ENCODE measurements around the gene SNX32. TPM values are rescaled to one million over a fixed set of nuclear protein-coding genes. Genes with fewer than 3 reads are reported as not detected.
A peak's percentile ranks its signal among the peaks of the same experiment; 100 is the strongest.

SNX32 gene
- total and polyA plus RNA-seq, 3 experiments from 2014 or later, result 0.77 to 2.8 (median 2.0) TPM

DNA sequence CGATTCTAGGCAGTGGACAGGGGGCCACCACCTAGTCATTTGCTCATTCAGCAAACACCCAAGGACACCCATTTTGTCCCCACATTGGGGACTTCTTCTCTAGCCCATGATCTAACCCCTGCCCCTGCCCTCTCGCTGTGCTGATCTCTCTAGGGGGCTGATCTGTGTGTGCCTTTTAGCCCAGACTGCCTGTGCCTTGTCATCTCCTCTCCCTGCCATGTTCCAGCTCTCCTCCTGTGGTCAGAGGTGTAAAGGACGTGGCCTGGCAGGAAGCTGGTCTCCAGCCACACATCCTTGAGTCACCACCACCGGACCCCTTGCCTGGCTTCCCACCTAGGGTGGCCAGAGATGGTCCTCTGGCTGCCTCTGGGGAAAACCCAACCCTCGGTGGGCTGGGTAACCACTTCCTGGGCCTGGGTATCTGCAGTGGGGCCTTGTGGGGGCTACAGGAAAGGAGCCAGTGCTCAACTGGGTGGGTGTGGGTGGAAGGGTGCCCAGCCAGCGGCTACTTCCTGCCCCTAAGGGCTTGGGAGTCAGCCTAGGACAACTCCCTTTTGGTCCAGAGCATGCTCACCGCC, 47.2 kb downstream of the SNX32 start:
- Mint-ChIP-seq H3K36me3 (peaks cover 0 to 35% (median 0%) of the 10 kb centered on the region in 3 donors), H3K27ac (peak overlapping the region; percentile 83 to 98 (median 93)), H3K27me3 (peaks cover 0 to 3% of the 10 kb centered on the region in 2 donors), H3K9me3 (no peaks in the 10 kb centered on the region), H3K4me1 (peaks cover 45 to 61% (median 49%) of the 10 kb centered on the region in 3 donors), H3K4me3 (peak overlapping the region; percentile 84 to 92 (median 89))
- Histone ChIP-seq H3K27ac (ENCODE audit: low read depth, low read length) (peak overlapping the region; percentile 48), H3K27me3 (ENCODE audit: insufficient read depth, low read length, poor library complexity, severe bottlenecking) (no peaks in the 10 kb centered on the region), H3K9me3 (ENCODE audit: low read length) (no peaks in the 10 kb centered on the region), H3K4me1 (ENCODE audit: insufficient read depth, low read length) (peaks cover 46% of the 10 kb centered on the region), H3K4me3 (ENCODE audit: low read length) (peak overlapping the region; percentile 15), H3K36me3 (ENCODE audit: insufficient read depth, low read length) (peaks cover 17% of the 10 kb centered on the region)
- CTCF ChIA-PET, result interaction anchor here (21.9 to 24.5 kb wide), 2 partner anchors 7 to 12 kb away, joined by 560 read pairs; partner anchors contain the start of genes CCDC85B, CFL1, CTSW and EFEMP2
- POLR2A ChIA-PET, result interaction anchor here (0.8 to 1.7 kb wide), 3 partner anchors 9 to 25 kb away, joined by 3 to 7 read pairs (median 4); partner anchors contain the start of gene CCDC85B
- DNase-seq, result peak in 1 of 5 donors; percentile 28

DNA sequence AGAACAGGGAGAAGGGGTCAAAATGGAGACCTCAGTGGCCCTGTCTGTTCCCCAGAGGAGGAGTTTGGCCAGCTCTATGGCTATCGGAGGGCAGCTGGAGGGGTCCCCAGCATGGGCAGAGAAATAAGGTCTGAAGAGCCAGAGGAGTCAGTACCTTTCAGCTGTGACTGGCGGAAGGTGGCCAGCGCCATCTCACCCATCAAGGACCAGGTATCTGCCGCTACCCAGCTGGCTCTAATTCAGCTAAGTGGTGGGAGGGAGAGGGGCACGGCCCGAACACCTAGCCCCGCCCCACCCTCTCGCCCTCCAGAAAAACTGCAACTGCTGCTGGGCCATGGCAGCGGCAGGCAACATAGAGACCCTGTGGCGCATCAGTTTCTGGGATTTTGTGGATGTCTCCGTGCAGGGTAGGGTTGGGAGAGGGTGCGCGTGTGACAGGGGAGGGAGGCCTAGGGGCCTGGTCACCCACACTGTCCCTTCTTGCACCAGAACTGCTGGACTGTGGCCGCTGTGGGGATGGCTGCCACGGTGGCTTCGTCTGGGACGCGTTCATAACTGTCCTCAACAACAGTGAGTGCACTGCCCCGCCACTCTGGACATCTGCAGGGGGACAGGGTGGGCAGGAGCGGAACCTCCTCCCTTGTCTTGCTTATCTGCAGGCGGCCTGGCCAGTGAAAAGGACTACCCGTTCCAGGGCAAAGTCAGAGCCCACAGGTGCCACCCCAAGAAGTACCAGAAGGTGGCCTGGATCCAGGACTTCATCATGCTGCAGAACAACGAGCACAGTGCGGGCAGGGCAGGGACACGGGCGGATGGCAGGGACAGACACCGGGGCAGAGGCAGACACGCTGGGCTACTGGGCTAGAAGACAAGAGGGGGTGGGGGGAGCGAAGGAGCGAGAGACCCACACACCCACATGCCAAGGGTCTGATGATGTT, 48.6 kb downstream of the SNX32 start:
- H3K27me3 Mint-ChIP-seq, result no peaks in the 10 kb centered on the region
- Histone ChIP-seq H3K4me3 (ENCODE audit: low read length) (no peak overlapping the region), H3K4me1 (ENCODE audit: insufficient read depth, low read length) (peaks cover 47% of the 10 kb centered on the region), H3K27ac (ENCODE audit: low read depth, low read length) (no peak overlapping the region), H3K9me3 (ENCODE audit: low read length) (no peaks in the 10 kb centered on the region), H3K27me3 (ENCODE audit: insufficient read depth, low read length, poor library complexity, severe bottlenecking) (no peaks in the 10 kb centered on the region), H3K36me3 (ENCODE audit: insufficient read depth, low read length) (peaks cover 17% of the 10 kb centered on the region)
- CTCF ChIA-PET, result interaction anchor here (0.8 to 21.9 kb wide), 4 partner anchors 8 to 50 kb away, joined by 3 to 560 read pairs (median 5); partner anchors contain the start of genes CCDC85B, CFL1, CTSW and EFEMP2
- peaks cover 0 to 47% (median 0%) of the 10 kb centered on the region in 3 donors for H3K36me3 Mint-ChIP-seq
- H3K4me3 Mint-ChIP-seq, result peak overlapping the region in 5 of 7 donors; percentile 6 to 91 (median 57)
- POLR2A ChIA-PET, result no interaction called here
- peaks cover 48 to 69% (median 61%) of the 10 kb centered on the region in 3 donors for H3K4me1 Mint-ChIP-seq
- peak overlapping the region in 5 of 8 donors; percentile 47 to 94 (median 85) for H3K27ac Mint-ChIP-seq
- no peaks in the 10 kb centered on the region for H3K9me3 Mint-ChIP-seq
- DNase-seq, result no peak

DNA sequence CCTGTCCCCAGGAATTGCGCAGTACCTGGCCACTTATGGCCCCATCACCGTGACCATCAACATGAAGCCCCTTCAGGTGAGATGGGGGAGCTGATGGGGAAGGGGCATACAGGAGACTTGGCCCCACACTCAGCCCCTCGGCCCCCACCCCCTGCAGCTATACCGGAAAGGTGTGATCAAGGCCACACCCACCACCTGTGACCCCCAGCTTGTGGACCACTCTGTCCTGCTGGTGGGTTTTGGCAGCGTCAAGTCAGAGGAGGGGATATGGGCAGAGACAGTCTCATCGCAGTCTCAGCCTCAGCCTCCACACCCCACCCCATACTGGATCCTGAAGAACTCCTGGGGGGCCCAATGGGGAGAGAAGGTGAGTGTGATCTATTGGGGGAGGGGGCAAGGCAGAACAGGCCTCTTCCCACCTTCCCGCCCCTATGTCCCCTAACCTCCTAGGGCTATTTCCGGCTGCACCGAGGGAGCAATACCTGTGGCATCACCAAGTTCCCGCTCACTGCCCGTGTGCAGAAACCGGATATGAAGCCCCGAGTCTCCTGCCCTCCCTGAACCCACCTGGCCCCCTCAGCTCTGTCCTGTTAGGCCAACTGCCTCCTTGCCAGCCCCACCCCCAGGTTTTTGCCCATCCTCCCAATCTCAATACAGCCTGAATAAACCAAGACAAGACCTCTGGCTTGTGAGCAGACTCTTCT, 49.4 kb downstream of the SNX32 start:
- ChIA-PET CTCF (interaction anchor here (0.6 to 21.9 kb wide), 11 partner anchors 14 to 244 kb away, joined by 3 to 560 read pairs (median 4); partner anchors contain the start of genes CFL1, CTSW, EFEMP2 and KAT5), POLR2A (interaction anchor here (2.3 kb wide), 1 partner anchor 23 kb away, joined by 14 read pairs; the partner anchor contains the start of gene MUS81)
- H3K27ac ChIP-seq (ENCODE audit: low read depth, low read length), result no peak overlapping the region
- peak overlapping the region in 2 of 7 donors; percentile 66 to 91 for H3K4me3 Mint-ChIP-seq
- peak overlapping the region in 3 of 8 donors; percentile 14 to 94 (median 92) for H3K27ac Mint-ChIP-seq
- no peaks in the 10 kb centered on the region for H3K27me3 ChIP-seq (ENCODE audit: insufficient read depth, low read length, poor library complexity, severe bottlenecking)
- no peak for DNase-seq
- H3K9me3 ChIP-seq (ENCODE audit: low read length), result no peaks in the 10 kb centered on the region
- peaks cover 0 to 49% (median 0%) of the 10 kb centered on the region in 3 donors for H3K36me3 Mint-ChIP-seq
- no peaks in the 10 kb centered on the region for H3K9me3 Mint-ChIP-seq
- no peaks in the 10 kb centered on the region for H3K27me3 Mint-ChIP-seq
- no peak overlapping the region for H3K4me3 ChIP-seq (ENCODE audit: low read length)
- H3K4me1 Mint-ChIP-seq, result peaks cover 49 to 72% (median 68%) of the 10 kb centered on the region in 3 donors
- H3K36me3 ChIP-seq (ENCODE audit: insufficient read depth, low read length), result peaks cover 17% of the 10 kb centered on the region
- peaks cover 51% of the 10 kb centered on the region for H3K4me1 ChIP-seq (ENCODE audit: insufficient read depth, low read length)

DNA sequence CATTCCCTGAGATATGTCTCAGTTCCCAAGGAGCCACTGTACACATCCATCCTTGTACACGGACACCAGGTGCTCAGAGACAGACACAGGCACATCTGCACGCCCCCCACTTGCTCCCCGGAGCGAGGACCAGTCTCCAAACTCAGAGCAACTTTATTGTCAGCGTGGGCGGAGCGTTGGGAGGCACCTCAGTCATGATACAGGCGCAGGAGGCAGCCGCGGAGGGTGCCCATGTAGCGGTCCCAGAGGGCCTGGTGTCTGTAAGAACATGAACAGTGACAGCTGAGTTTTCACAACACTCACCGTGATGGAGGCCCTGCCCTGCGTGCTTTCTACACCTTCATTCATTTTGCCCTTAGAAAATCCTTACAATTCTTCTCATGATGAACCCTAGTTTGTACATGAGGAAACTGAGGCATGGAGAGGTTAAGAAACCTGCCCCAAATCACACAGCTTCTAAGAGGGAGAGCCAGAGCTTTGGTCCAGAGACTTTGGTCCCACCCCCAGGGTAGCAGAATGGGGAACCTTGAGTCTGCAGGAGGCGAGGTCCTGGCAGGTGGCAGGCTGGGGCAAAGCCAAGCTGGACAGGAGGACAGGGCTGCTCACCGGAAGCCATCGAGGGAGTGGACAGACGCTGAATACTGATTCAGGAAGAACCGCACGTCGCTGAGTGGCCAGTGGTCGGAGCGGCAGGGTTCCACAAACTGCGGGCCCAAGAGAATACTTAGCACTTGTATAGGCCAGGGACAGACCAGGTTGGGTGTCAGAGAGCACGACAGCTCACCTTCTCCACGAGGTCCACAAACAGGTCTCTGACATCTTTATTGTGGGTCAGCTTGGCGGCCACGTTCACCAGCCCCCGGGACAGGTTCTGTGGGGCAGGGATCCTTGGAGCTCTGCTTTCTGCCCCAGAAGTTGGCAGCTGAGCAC, 50.3 kb downstream of the SNX32 start:
- Histone ChIP-seq H3K27me3 (ENCODE audit: insufficient read depth, low read length, poor library complexity, severe bottlenecking) (no peaks in the 10 kb centered on the region), H3K36me3 (ENCODE audit: insufficient read depth, low read length) (peaks cover 17% of the 10 kb centered on the region), H3K9me3 (ENCODE audit: low read length) (no peaks in the 10 kb centered on the region), H3K4me1 (ENCODE audit: insufficient read depth, low read length) (peaks cover 48% of the 10 kb centered on the region), H3K27ac (ENCODE audit: low read depth, low read length) (no peak overlapping the region), H3K4me3 (ENCODE audit: low read length) (no peak overlapping the region)
- ChIA-PET CTCF (interaction anchor here (0.9 to 21.9 kb wide), 39 partner anchors 10 to 405 kb away, joined by 3 to 560 read pairs (median 4); partner anchors contain the start of genes CATSPER1, CFL1, CTSW and EFEMP2), POLR2A (interaction anchor here (0.7 to 2.3 kb wide), 5 partner anchors 10 to 102 kb away, joined by 3 to 14 read pairs (median 7); partner anchors contain the start of genes CFL1 and MUS81)
- H3K4me1 Mint-ChIP-seq, result peaks cover 50 to 69% (median 66%) of the 10 kb centered on the region in 3 donors
- H3K27ac Mint-ChIP-seq, result peak overlapping the region; percentile 18 to 94 (median 88)
- no peak for DNase-seq
- H3K36me3 Mint-ChIP-seq, result peaks cover 0 to 52% (median 0%) of the 10 kb centered on the region in 3 donors
- no peaks in the 10 kb centered on the region for H3K27me3 Mint-ChIP-seq
- peak overlapping the region in 3 of 7 donors; percentile 61 to 82 (median 72) for H3K4me3 Mint-ChIP-seq
- no peaks in the 10 kb centered on the region for H3K9me3 Mint-ChIP-seq

DNA sequence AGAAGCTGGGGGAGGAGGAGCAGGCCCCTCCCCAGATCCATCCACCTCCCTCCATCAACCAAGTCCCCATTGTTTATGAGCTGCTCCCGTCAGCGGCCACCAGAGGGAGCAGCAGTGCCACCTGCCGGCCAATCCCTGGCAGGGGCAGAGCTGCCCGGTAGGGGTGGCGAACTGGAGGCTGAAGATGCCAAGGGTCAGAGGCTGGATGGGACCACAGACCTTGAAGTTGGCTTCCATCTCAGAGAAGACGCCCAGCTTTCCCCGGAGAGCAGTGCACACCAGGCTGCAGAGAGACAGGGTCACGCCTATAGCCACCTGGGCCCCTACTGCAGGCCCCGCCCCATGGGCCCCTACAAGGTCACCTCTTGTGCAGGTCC, 50.9 kb downstream of the SNX32 start:
- no peak overlapping the region for H3K4me3 ChIP-seq (ENCODE audit: low read length)
- POLR2A ChIA-PET, result interaction anchor here (0.5 to 2.3 kb wide), 7 partner anchors 11 to 102 kb away, joined by 3 to 14 read pairs (median 6); partner anchors contain the start of genes CFL1 and MUS81
- Mint-ChIP-seq H3K4me1 (peaks cover 50 to 69% (median 66%) of the 10 kb centered on the region in 3 donors), H3K4me3 (peak overlapping the region in 2 of 7 donors; percentile 61 to 82), H3K27ac (peak overlapping the region; percentile 18 to 94 (median 88)), H3K36me3 (peaks cover 0 to 52% (median 0%) of the 10 kb centered on the region in 3 donors), H3K27me3 (no peaks in the 10 kb centered on the region), H3K9me3 (no peaks in the 10 kb centered on the region)
- no peak overlapping the region for H3K27ac ChIP-seq (ENCODE audit: low read depth, low read length)
- peaks cover 17% of the 10 kb centered on the region for H3K36me3 ChIP-seq (ENCODE audit: insufficient read depth, low read length)
- CTCF ChIA-PET, result interaction anchor here (0.9 to 21.9 kb wide), 41 partner anchors 10 to 404 kb away, joined by 3 to 560 read pairs (median 4); partner anchors contain the start of genes BANF1, CATSPER1, CFL1 and CTSW
- H3K9me3 ChIP-seq (ENCODE audit: low read length), result no peaks in the 10 kb centered on the region
- H3K4me1 ChIP-seq (ENCODE audit: insufficient read depth, low read length), result peaks cover 48% of the 10 kb centered on the region
- H3K27me3 ChIP-seq (ENCODE audit: insufficient read depth, low read length, poor library complexity, severe bottlenecking), result no peaks in the 10 kb centered on the region
- DNase-seq, result peak; percentile 75 to 86 (median 77)

DNA sequence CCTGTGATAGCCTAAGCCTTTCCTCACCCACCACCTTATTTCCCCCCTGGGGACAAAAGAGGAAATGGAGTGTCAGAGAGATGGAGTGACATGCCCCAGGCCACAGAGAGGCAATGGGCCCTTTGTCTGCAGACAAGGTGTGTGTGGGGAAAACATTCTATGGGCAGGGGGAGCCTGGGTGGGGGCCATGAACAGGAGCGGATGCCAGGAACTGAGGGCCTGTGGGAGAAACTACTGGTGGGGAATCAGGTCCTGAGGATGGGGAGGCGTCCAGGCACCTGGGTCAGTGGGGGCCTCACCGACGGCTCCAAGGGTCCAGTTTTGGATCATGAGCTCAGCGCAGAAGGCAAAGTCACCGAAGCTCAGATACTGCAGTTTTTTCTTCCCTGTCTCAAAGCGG, 51.5 kb downstream of the SNX32 start:
- Mint-ChIP-seq H3K36me3 (peaks cover 0 to 52% (median 0%) of the 10 kb centered on the region in 3 donors), H3K4me1 (peaks cover 54 to 69% (median 66%) of the 10 kb centered on the region in 3 donors), H3K4me3 (no peak overlapping the region), H3K27ac (peak overlapping the region in 7 of 8 donors; percentile 18 to 88 (median 57)), H3K27me3 (no peaks in the 10 kb centered on the region), H3K9me3 (no peaks in the 10 kb centered on the region)
- ChIA-PET POLR2A (interaction anchor here (0.5 to 2.3 kb wide), 7 partner anchors 11 to 101 kb away, joined by 3 to 14 read pairs (median 4); partner anchors contain the start of genes CFL1 and MUS81), CTCF (interaction anchor here (1.0 to 21.9 kb wide), 33 partner anchors 9 to 404 kb away, joined by 3 to 560 read pairs (median 5); partner anchors contain the start of genes BANF1, CATSPER1, CFL1 and CTSW)
- H3K36me3 ChIP-seq (ENCODE audit: insufficient read depth, low read length), result peaks cover 17% of the 10 kb centered on the region
- H3K9me3 ChIP-seq (ENCODE audit: low read length), result no peaks in the 10 kb centered on the region
- H3K27ac ChIP-seq (ENCODE audit: low read depth, low read length), result no peak overlapping the region
- peaks cover 48% of the 10 kb centered on the region for H3K4me1 ChIP-seq (ENCODE audit: insufficient read depth, low read length)
- no peak overlapping the region for H3K4me3 ChIP-seq (ENCODE audit: low read length)
- DNase-seq, result no peak
- H3K27me3 ChIP-seq (ENCODE audit: insufficient read depth, low read length, poor library complexity, severe bottlenecking), result no peaks in the 10 kb centered on the region

All from CD8-positive, alpha-beta memory T cell (primary cell).